AG09309 (cell line): Measurements from ENCODE around the gene ANTKMT.

ENCODE experiments used
- DNase-seq: peaks from one replicate; pipeline ENCODE4 v3.0.0-alpha.2; 2010; ENCODE audit warnings: low read depth
- H3K4me3 ChIP-seq: 2 replicates; pipeline ENCODE4 v1.5.1; 2011; ENCODE audit warnings: mild to moderate bottlenecking, low read depth, low read length, moderate library complexity; ENCODE audit not compliant: control insufficient read depth
- CTCF ChIP-seq: IDR thresholded peaks from 2 replicates; pipeline ENCODE4 v1.5.1; 2011; ENCODE audit warnings: mild to moderate bottlenecking, low read depth, low read length, inconsistent platforms; ENCODE audit not compliant: insufficient read depth, control insufficient read depth; ENCODE audit errors: missing control alignments

Gene ANTKMT

GRCh38 chr16:723695-724094 is 2.7 kb downstream of the ANTKMT start:
- H3K4me3 ChIP-seq: no peak overlapping the region
- DNase-seq: no peak
- TF ChIP-seq CTCF: no peak

- no peak for DNase-seq
- TF ChIP-seq CTCF: no peak
- no peak overlapping the region for H3K4me3 ChIP-seq
These were observed 3.5 kb downstream of the ANTKMT start for GRCh38 chr16:724188-725040.

- H3K4me3 ChIP-seq: no peak overlapping the region
- DNase-seq: no peak
- TF ChIP-seq CTCF: no peak
These were observed 4.1 kb downstream of the ANTKMT start for GRCh38 chr16:725041-725376.

DNA sequence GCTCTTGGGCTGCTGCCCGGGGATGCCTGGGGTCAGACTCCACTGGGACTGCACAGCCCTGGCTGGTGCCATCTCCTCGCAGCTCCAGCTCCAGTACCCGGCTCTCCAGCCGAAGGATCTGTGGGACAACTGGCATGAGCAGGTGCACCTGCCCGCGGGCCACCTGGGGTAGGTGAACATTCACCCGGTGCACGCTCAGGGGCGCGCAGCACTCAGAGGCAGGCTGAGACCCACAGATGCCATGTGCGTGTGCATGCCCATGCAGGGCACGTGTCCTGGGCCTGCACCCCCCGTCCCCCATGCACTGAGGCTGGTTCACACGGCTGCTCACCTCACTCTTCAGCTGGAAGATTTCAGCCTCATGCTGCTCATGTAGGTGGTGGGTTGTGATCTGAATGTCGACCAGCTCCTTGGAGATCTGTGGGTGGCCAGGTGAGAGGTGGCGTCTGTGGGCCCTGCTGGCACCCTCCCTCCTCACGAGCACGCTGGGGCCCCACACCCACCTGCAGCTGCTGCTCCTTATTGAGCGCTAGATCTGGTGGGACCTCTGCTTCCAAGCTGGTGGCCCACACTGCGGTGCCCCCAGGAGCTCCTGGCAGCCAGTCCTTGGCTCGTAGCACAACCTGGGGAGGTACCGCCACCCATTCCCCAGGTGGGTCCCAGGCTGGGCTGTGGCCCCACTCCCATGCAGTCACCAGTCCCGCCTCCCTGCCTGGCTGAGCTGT is 4.7 kb downstream of the ANTKMT start:
- no peak for TF ChIP-seq CTCF
- H3K4me3 ChIP-seq: no peak overlapping the region
- DNase-seq: no peak

- no peak for TF ChIP-seq CTCF
- no peak for DNase-seq
- H3K4me3 ChIP-seq: no peak overlapping the region
These were observed 5.2 kb downstream of the ANTKMT start for GRCh38 chr16:726188-726437.

GRCh38 chr16:726438-727290 is 5.7 kb downstream of the ANTKMT start, which contains the start of the genes CCDC78 and HAGHL:
CCDC78 (minus strand) TSS chr16:726443; CDS start chr16:726367, 76 bp downstream.
HAGHL (plus strand) TSS chr16:727106; CDS start chr16:727510, 404 bp downstream.
- TF ChIP-seq CTCF: no peak
- DNase-seq: no peak

More at GRCh38 chr16:726438-727290, 5.7 kb downstream of the ANTKMT start, which contains the start of the genes CCDC78 and HAGHL:
- peak within 1 kb of the TSS; percentile 57 for H3K4me3 ChIP-seq
